T-helper 2 cell (primary cell): ENCODE data around the gene EMC10.
"Not testable (repeated sequence)": the region's sequence is repeated elsewhere in the genome, so short reads cannot be mapped to it uniquely, and the experiment has no call there.

Experiments
- DNase-seq, 5 experiments: peaks; one replicate each; pipeline versions ENCODE4 v3.0.0 to v3.0.0-alpha.2; 2012 to 2022
- total RNA-seq, 2 donors: gene quantifications; one replicate each; lab custom pipeline; 2026; lab: John Stamatoyannopoulos, UW

Gene EMC10
- total RNA-seq = 83.8 to 94.5 reads per million in 2 donors

GRCh38 chr19:50476224-50476906 lies at the start of gene EMC10, which contains the start of gene GARIN5A:
Gene EMC10 (plus strand): TSS chr19:50476507. CDS start chr19:50476545, 38 bp downstream.
Gene GARIN5A (minus strand): TSS chr19:50476848. CDS start chr19:50476388, 460 bp downstream.
- peak; percentile 82 to 98 (median 92) for DNase-seq

DNA sequence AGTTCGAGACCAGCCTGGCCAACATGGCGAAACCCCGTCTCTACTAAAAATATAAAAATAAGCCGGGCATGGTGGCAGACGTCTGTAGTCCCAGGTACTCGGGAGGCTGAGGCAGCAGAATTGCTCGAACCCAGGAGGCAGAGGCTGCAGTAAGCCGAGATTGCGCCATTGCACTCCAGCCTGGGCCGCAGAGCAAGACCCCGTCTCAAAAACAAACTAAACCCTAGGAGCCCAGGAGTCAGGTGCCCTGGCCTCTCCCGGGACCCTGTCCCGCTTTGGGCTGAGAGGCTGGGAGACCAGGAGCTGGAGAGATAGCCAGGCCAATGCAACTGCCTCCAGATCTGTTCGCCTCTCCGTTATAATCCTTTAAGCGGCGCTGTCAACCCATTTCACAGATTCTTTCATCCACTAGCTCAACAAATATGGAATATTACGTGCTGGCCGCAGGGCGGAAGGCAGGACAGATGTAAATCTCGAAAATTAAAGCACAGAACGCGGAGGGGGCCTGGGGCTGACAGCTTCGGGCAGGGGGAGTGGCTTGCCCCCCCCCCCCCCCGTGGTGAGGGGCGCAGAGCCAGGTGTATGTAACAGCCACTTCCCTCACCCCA lies 48.9 kb upstream of the EMC10 start:
- no peak for DNase-seq

GRCh38 chr19:50427997-50428425 lies 48.3 kb upstream of the EMC10 start:
- peak in 3 of 5 experiments; percentile 19 to 64 (median 29) for DNase-seq

DNA sequence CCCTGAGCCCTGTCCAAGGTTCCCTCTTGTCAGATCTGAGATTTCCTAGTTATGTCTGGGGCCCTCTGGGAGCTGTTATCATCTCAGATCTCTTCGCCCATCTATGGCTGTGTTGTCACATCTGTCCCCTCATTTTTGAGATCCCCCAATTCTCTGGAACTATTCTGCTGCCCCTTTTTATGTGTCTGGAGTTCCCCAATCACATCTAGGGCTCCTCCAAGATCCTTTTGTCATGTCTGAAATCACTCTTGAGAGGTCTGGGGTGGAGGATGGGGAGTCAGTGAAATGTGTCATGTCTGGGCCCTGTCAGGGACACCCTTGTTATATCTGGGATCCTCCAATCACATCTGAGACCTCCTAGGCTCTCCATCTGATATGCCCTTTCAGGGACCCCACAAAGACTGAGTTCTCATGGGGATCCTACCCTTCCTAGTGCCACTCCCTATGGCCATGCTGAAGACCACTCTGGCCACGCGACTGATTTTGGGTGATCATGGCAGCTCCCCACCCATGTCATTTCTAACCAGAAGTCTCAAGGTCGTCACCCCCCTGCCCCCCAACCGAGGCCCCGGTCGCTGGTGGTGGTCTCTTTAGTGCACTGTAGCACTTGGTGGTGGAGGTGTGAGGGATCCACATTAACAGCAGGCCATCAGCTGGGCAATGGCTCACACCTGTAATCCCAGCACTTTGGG lies 47.4 kb upstream of the EMC10 start:
- no peak for DNase-seq

DNA sequence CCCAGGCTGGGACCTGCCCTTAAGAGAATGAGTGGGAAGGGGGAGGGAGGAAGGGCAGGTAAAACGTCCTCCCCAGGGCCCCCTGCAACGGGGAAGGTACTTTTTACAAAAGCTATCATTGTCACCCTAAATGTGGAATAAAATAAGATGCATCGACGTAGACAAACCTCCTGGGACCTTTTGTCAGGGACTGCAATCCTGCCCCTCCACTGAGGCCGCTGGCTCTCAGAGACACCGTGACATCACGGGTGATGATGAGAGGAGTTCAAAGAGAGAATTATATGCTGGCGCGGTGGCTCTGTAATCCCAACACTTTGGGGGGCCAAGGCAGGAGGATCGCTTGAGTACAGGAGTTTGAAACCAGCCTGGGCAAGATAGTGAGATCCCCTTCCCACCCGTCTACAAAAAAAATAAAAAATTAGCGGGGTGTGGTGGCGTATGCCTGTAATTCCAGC lies 45.4 kb upstream of the EMC10 start:
- no peak for DNase-seq

GRCh38 chr19:50431343-50432220 lies 44.7 kb upstream of the EMC10 start:
- peak; percentile 77 to 84 (median 81) for DNase-seq

DNA sequence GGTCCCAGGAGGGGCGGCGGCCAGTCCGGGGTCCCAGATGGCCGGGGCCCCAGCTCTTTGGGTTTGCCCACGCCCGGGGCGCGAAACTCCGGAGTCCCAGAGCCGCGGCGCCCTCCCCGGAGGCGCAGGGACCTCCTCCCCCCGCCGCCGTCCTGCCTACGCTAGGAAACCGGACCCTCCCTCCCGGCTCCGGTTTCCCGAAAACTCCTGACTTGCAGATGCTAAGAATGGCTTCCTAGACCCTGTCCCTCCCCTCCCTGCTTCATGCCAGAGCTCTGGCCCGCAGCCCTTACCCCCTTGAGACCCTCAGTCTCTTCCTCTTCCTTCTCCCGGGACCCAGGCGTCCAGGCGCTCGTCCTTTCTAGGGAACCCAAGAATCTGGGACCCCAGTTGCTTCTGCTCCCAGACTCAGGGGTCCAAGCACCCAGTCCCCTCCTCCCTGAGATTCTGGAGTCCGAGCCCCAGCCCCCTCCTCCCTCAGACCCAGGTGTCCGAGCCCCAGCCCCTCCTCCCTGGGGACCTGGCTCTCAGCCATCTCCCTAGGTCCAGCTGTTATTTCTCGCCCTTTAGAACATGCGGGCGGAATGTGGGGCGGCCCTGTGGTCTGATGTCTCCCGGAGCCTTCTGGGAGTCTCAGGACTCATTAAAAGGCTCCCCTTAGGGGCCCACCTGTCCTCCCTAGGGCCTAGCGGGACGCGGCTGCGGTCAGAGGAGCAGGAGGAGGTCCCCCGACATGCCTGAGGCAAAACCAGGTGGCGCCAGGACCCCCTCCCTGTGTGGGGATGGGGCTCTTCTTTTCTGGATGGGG lies 43.9 kb upstream of the EMC10 start, which contains the start of gene MYBPC2:
TSS of gene MYBPC2 (plus strand) at position 672 of the 808 bp plus-strand sequence. CDS start at position 734, 62 bp downstream.
- no peak for DNase-seq

DNA sequence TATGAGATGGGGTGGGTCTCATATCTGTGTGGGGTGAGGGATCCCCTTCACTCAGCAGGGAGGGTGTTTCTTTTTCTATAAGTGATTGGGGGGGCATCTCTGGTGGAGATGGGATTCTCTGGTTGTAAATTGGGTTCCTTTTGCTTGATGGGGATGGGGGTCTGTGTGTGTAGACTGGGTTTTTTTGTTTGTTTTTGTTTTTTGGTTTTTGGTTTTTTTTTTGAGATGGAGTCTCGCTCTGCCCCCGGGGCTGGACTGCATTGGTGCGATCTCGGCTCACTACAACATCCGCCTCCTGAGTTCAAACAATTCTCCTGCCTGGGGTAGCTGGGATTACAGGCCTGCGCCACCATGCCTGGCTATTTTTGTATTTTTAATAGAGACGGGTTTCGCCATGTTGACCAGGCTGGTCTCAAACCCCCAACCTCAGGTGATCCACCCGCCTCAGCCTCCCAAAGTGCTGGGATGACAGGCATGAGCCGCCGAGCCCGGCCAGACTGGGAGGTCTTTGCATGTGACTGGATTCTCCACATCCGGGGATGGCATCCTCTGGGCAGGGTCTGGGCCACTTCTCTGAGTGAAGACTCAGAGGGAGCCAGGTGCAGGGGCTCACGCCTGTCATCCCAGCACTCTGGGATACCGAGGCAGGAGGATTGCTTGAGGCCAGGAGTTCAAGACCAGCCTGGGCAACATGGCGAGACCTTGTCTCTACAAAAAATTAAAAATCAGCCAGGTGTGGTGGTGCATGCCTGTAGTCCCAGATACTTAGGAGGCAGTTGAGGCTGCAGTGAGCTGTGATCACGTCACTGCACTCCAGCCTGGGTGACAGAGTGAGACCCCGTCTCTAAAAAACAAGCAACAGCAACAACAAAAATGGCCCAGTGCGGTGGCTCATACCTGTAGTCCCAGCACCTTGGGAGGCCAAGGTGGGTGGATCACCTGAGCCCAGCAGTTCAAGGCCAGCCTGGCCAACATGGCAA lies 42.8 kb upstream of the EMC10 start:
- no peak for DNase-seq

GRCh38 chr19:50434525-50434924 lies 41.8 kb upstream of the EMC10 start:
- no peak for DNase-seq

DNA sequence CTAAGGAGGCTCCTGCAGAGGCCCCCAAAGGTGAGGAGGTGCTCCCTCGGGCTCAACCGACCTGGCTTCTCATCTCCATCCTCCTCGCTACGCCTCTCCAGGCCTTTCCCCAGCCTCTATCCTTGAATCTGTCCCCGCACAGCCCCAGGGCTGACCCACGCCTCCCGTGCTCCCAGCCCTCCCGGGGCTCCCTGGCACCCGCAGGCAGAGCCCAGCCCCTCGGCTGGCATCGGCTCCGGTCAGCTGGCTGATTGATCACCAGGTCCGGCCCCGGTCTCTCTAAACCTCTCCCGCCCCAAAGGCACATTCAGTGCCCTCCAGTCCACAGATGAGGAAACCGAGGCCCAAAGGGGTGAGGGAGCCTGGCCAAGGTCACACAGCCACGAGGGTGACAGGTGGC lies 41.1 kb upstream of the EMC10 start:
- no peak for DNase-seq

DNA sequence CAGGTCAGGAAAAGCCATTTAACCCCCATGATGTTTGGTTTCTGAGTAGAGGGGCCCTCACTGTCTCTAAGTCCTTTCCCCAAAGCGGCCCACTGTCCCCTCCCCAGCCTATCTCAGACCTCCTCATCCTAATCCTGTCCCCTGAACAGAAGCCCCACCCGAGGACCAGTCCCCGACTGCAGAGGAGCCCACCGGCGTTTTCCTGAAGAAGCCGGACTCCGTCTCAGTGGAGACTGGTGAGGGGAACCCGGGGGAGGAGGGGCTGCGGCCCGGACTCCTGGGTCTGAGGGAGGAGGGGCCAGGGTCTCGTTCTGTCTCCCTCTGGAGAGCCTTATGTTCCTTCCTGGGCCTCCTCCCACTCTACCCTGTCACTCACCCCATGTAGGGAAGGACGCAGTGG lies 40.7 kb upstream of the EMC10 start:
- no peak for DNase-seq

DNA sequence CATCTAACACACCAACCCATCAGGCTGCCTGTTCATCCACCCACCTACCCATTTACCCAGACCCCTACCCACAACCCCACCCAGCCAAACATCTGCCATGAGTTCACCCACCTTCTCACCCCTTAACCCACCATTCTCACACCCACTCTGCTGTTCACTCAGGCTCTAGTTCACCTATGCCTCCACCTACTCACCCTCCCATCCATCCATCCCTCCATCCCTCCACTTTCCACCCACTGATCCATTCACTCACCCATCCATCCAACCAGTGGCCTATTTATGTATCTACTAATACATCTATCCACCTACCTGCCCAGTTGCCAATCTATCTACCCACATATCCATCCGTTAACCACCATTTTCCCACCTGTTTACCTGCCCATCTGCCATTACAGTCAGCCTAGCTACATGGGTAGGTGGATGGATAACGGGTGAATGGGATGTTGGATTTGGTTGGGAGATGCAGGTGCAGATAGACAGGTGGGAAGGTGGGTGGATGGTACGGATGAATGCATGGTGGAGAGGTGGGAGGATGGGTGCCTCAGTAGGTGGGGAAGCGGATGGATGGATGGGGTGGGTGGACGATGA lies 38.4 kb upstream of the EMC10 start:
- no peak for DNase-seq

GRCh38 chr19:50439130-50439529 lies 37.2 kb upstream of the EMC10 start:
- not testable (repeated sequence) for DNase-seq

- no peak for DNase-seq
Measured at GRCh38 chr19:50444059-50444458, 32.2 kb upstream of the EMC10 start.

GRCh38 chr19:50447053-50447452 lies 29.3 kb upstream of the EMC10 start:
- DNase-seq = no peak

- no peak for DNase-seq
Measured at GRCh38 chr19:50447750-50448149, 28.6 kb upstream of the EMC10 start.

- DNase-seq = no peak
Measured at GRCh38 chr19:50449236-50449899, 26.9 kb upstream of the EMC10 start.

DNA sequence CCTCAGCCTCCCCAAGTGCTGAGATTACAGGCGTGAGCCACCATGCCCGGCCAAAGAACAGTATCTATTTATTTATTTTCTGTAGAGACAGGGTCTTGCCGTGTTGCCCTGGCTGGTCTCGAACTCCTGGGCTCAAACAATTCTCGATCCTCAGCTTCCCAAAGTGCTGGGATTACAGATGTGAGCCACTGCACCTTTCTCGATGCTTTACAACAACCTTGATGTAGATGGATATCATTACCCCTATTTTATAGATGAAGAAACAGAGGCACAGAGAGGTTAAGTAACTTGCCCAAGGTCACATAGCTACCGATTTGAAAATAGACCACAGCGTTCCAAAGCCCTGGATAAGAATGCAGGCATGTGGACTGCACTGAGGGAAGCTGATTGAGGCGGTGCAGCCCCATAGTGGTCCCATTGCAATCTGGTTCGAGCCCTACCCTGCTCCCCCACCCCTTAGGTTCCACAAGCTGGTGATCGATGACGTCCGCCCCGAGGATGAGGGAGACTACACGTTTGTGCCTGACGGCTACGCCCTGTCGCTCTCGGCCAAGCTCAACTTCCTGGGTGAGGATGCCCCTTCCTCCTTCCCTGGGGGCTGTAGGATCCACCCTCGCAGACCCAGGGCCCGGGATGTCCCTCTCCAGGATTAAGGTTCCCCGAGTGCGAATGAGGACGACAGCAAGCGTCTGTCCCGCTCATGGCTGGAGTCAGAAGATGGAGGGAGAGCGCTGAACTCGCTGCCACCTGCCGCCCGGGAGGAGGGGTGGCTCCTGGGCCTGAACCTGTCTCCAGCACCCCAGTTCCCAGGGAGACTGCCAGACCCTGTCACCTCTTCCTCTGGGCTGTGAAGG lies 25.7 kb upstream of the EMC10 start:
- no peak for DNase-seq
